Measurements from ENCODE around the gene GJA4. TPM values are rescaled to one million over a fixed set of nuclear protein-coding genes. Genes with fewer than 3 reads are reported as not detected.
"Not testable (repeated sequence)": the region's sequence is repeated elsewhere in the genome, so short reads cannot be mapped to it uniquely, and the experiment has no call there.

Gene GJA4
- total and polyA plus RNA-seq, 8 donors = 1.7 to 4.8 (median 2.5) TPM; not detected in 2

DNA sequence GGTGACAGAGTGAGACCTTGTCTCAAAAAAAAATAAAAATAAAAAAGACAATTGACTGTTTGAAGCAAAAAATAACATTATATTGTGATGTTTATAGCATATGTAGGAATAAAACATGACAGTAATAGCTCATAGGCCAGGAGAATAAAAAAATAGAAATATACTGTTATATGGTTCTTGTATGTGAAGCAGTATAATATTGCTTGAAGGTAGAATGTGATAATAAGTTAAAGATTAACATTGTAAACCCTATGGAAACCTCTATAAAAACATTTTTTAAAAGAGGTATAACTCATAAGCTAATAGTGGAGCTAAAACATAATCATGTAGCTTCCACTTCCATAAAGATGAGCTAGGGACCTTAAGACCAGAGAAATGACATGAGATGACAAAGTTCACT is 23.5 kb downstream of the GJA4 start:
- Histone ChIP-seq H3K27ac (no peak overlapping the region), H3K4me3 (no peak overlapping the region), H3K36me3 (no peaks in the 10 kb centered on the region), H3K27me3 (no peaks in the 10 kb centered on the region), H3K4me1 (no peaks in the 10 kb centered on the region), H3K9me3 (no peaks in the 10 kb centered on the region)
- TF ChIP-seq EP300 (IDR thresholded peaks at IDR 0.05) = no peak
- TF ChIP-seq, protein P1, sequence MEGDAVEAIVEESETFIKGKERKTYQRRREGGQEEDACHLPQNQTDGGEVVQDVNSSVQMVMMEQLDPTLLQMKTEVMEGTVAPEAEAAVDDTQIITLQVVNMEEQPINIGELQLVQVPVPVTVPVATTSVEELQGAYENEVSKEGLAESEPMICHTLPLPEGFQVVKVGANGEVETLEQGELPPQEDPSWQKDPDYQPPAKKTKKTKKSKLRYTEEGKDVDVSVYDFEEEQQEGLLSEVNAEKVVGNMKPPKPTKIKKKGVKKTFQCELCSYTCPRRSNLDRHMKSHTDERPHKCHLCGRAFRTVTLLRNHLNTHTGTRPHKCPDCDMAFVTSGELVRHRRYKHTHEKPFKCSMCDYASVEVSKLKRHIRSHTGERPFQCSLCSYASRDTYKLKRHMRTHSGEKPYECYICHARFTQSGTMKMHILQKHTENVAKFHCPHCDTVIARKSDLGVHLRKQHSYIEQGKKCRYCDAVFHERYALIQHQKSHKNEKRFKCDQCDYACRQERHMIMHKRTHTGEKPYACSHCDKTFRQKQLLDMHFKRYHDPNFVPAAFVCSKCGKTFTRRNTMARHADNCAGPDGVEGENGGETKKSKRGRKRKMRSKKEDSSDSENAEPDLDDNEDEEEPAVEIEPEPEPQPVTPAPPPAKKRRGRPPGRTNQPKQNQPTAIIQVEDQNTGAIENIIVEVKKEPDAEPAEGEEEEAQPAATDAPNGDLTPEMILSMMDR (IDR thresholded peaks at IDR 0.05) = no peak
- TF ChIP-seq POLR2A (IDR thresholded peaks at IDR 0.05) = no peak
- TF ChIP-seq POLR2AphosphoS5 (IDR thresholded peaks at IDR 0.05) = no peak
- DNase-seq = no peak
- intact Hi-C loops (cut with DNase I; ENCODE audit: low total_unique reads) = no loop called here

DNA sequence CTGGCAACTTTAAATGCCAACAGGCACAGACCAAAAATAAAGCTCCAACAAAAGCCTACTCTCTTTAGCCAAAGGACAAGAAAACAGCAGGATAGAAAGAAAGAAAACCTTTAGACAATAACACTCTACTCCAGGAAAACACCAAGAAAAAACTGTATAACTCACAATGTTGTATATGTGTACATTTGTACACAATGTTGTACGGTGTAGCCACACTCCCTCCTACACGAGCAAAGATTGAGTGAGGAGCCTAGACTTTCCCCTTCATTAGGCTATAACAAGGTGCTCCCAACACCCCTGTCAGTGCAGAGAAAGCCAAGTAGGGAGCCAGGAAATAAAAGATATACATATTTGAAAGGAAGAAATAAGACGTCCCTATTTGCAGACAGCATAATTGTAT is 24.0 kb downstream of the GJA4 start:
- H3K27me3 ChIP-seq = no peaks in the 10 kb centered on the region
- 46 to 64% (median 56%) methylated on average over 3 of the region's 3 CpGs for WGBS, 5 donors
- no peaks in the 10 kb centered on the region for H3K36me3 ChIP-seq
- H3K4me3 ChIP-seq = no peak overlapping the region
- H3K27ac ChIP-seq = no peak overlapping the region
- H3K4me1 ChIP-seq = no peaks in the 10 kb centered on the region
- intact Hi-C loops (cut with DNase I; ENCODE audit: low total_unique reads) = no loop called here
- TF ChIP-seq EP300 (IDR thresholded peaks at IDR 0.05) (no peak), POLR2A (IDR thresholded peaks at IDR 0.05) (no peak), POLR2AphosphoS5 (IDR thresholded peaks at IDR 0.05) (no peak)
- TF ChIP-seq, protein P1 (IDR thresholded peaks at IDR 0.05) = no peak
- no peaks in the 10 kb centered on the region for H3K9me3 ChIP-seq
- DNase-seq = no peak

DNA sequence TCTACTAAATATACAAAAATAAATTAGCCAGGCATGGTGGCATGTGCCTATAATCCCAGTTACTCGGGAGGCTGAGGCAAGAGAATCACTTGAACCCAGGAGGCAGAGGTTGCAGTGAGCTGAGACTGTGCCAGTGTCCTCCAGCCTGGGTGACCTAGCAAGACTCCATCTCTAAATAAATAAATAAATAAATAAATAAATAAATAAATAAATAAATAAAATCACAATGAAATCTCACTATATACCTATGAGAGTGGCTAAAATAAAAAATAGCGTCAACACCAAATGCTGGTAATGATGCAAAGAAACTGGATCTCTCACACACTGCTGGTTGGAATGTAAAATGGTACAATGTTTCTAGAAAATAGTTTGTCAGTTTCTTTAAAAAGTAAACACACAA is 26.1 kb downstream of the GJA4 start:
- 95 to 100% (median 98%) methylated on average over 2 of the region's 2 CpGs for WGBS, 5 donors
- intact Hi-C loops (cut with DNase I; ENCODE audit: low total_unique reads); H3K4me3 ChIP-seq; H3K4me1 ChIP-seq; H3K9me3 ChIP-seq; H3K27ac ChIP-seq; H3K36me3 ChIP-seq; DNase-seq; H3K27me3 ChIP-seq: not testable (repeated sequence)

DNA sequence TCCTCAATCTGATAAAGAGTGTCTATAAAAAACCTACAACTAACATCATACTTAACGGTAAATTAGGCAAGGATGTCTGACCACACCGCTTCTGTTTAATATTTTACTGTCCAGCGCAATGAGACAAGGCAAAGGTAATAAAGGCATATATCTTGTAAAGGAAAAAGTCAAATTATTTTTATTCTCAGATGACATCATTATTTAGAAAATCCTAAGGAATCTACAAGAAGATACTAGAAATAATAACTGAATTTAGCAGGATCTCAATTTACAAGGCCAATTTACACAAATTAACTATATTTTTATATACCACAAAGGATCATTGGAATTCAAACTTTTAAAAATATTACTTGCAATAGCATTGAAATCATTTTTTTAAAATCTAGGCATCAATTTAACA is 29.4 kb downstream of the GJA4 start:
- Histone ChIP-seq H3K27me3 (no peaks in the 10 kb centered on the region), H3K36me3 (no peaks in the 10 kb centered on the region), H3K27ac (no peak overlapping the region), H3K9me3 (peaks cover 0 to 8% (median 0%) of the 10 kb centered on the region in 4 donors), H3K4me3 (no peak overlapping the region), H3K4me1 (peaks cover 10 to 21% (median 17%) of the 10 kb centered on the region in 4 donors)
- intact Hi-C loops (cut with DNase I; ENCODE audit: low total_unique reads) = no loop called here
- WGBS, 5 donors = 74 to 83% (median 80%) methylated on average over 3 of the region's 3 CpGs
- TF ChIP-seq EP300 (IDR thresholded peaks at IDR 0.05) = no peak
- TF ChIP-seq POLR2AphosphoS5 (IDR thresholded peaks at IDR 0.05) = no peak
- TF ChIP-seq, protein P1 (IDR thresholded peaks at IDR 0.05) = no peak
- TF ChIP-seq POLR2A (IDR thresholded peaks at IDR 0.05) = no peak
- DNase-seq = no peak

DNA sequence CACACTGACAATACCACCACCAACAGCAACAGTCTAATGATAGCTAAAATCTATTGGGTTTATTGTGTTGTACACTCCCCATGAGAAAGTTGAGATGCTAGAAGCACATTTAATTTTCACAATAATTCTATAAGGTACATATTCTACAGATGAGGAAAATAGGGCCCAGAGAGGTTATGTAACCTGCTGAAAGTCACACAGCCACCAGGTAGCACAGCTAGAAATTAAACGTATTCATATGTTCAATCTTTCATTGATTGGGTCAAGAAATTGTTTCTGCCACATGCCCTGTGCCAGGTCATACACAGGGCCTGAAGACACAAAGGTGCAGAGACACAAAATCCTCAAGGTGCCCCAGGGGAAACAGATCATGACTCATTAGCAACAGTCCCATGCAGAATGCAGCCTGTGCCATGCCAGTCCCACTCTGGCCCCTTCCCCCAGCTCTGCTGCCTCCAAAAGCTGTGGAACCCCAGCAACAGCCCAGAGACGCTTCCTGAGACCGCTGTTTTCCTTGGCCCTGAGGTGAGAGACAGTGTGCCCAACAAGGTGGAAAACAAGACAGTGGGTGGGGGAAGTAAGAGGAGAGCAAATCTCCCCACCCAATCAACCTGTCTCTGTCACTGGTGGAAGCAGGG is 32.1 kb downstream of the GJA4 start:
- Histone ChIP-seq H3K27ac (peak overlapping the region; percentile 16 to 77 (median 74)), H3K4me3 (peak overlapping the region in 1 of 4 donors; percentile 6), H3K4me1 (peaks cover 10 to 21% (median 17%) of the 10 kb centered on the region in 4 donors), H3K27me3 (no peaks in the 10 kb centered on the region), H3K9me3 (peaks cover 0 to 8% (median 0%) of the 10 kb centered on the region in 4 donors), H3K36me3 (no peaks in the 10 kb centered on the region)
- intact Hi-C loops (cut with DNase I; ENCODE audit: low total_unique reads) = no loop called here
- WGBS, 5 donors = 48 to 86% (median 62%) methylated on average over 3 of the region's 3 CpGs
- TF ChIP-seq, protein P1 (IDR thresholded peaks at IDR 0.05) = no peak
- DNase-seq = no peak
